Measurements from ENCODE around the gene ZNF57.
A peak's percentile ranks its signal among the peaks of the same experiment; 100 is the strongest.
"Not testable (repeated sequence)": the region's sequence is repeated elsewhere in the genome, so short reads cannot be mapped to it uniquely, and the experiment has no call there.

ZNF57 gene

GRCh38 chr19:2952953-2953481, 52.3 kb downstream of the ZNF57 start:
- no peak for DNase-seq (ENCODE audit: low read depth)

DNA sequence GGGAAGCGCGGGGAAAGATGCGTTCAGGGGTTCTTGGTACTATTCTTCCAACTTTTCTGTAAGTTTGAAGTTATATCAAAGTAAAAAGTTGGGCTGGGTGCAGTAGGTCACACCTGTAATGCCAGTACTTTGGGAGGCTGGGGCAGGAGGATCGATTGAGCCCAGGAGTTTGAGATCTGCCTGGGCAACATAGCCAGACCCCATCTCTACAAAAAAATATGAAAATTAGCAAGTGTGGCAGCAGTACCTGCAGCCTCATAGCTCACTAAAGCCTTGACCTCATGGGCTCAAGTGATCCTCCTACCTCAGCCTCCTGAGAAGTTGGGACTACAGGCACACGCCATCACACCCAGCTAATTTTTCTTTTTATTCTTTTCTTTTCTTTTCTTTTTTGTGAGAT, 56.4 kb downstream of the ZNF57 start:
- no peak for DNase-seq (ENCODE audit: low read depth)

GRCh38 chr19:2960120-2960519, 59.4 kb downstream of the ZNF57 start:
- no peak for DNase-seq (ENCODE audit: low read depth)

DNA sequence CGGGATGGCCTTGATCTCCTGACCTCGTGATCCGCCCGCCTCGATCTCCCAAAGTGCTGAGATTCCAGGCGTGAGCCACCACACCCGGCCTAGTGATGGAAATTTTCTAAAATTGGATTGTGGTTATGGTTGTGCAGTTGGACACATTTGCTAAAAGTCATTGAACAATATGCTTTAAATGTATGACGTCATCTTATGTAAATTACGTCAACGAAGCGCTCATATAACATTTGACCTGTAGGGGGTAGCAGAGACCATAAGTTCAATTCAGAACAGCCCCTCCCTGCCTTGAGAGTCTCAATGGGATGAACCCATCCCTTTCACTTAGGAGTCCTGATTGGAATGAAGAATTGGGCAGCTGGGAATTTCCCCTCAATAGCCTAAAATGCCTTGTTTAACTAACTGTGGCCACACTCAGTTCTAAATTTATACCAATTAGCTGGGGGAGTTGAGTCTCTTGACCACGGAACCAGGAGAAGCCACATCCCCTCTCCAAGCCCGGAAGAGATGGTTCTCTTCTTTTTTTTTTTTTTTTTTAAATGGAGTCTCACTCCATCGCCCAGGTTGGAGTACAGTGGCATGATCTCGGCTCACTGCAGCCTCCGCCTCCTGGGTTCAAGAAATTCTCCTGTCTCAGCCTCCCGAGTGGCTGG, 61.4 kb downstream of the ZNF57 start:
- peak; percentile 41 for DNase-seq (ENCODE audit: low read depth)

GRCh38 chr19:2963122-2963521, 62.4 kb downstream of the ZNF57 start:
- DNase-seq (ENCODE audit: low read depth): no peak

- not testable (repeated sequence) for DNase-seq (ENCODE audit: low read depth)
Measured at GRCh38 chr19:2963631-2964030, 62.9 kb downstream of the ZNF57 start.

DNA sequence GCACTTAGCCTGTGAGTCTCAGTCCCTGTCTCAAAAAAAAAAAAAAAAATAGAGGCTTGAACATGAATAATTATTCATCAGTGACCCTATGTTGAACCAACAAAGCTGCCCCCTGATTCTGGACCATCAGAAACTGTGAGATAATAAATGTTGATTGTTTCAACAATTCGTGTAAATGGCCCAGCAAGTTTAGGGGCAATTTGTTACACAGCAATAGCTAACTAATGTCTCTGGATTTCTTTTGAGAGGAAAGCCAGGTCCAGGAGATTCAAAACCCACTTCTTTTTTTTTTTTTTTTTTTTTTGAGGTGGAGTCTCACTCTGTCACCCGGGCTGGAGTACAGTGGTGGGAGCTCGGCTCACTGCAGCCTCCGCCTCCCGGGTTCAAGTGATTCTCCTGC, 64.1 kb downstream of the ZNF57 start:
- DNase-seq (ENCODE audit: low read depth): no peak

DNA sequence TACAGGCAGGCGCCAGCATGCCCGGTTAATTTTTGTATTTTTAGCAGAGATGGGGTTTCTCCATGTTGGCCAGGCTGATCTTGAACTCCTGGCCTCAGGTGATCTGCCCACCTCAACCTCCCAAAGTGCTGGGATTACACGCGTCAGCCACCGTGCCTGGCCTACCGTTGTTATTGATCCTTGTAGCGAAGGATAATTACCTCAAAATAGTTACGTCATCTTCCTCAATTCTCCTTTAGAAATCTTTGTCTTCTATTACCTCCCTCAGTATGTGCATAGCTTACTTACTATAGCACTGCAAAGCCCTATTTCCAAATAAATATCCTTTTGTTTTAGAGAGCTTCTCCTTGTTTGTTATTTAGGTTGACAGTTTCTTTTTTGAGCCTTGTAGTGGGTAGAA, 67.2 kb downstream of the ZNF57 start:
- DNase-seq (ENCODE audit: low read depth): no peak

All from stimulated activated CD4-positive, alpha-beta T cell treated with anti-CD3 and anti-CD28 coated beads, Interleukin-2, amount 100 ng/mL, for 4 hours (primary cell).